Activated CD4-positive, alpha-beta T cell treated with anti-CD3 and anti-CD28 coated beads for 1 hour (primary cell): ENCODE data around the gene GCLC.
"Not testable (repeated sequence)": the region's sequence is repeated elsewhere in the genome, so short reads cannot be mapped to it uniquely, and the experiment has no call there.

Experiments
- DNase-seq: peaks from one replicate; pipeline ENCODE4 v3.0.0-alpha.2; 2020

GCLC gene

DNA sequence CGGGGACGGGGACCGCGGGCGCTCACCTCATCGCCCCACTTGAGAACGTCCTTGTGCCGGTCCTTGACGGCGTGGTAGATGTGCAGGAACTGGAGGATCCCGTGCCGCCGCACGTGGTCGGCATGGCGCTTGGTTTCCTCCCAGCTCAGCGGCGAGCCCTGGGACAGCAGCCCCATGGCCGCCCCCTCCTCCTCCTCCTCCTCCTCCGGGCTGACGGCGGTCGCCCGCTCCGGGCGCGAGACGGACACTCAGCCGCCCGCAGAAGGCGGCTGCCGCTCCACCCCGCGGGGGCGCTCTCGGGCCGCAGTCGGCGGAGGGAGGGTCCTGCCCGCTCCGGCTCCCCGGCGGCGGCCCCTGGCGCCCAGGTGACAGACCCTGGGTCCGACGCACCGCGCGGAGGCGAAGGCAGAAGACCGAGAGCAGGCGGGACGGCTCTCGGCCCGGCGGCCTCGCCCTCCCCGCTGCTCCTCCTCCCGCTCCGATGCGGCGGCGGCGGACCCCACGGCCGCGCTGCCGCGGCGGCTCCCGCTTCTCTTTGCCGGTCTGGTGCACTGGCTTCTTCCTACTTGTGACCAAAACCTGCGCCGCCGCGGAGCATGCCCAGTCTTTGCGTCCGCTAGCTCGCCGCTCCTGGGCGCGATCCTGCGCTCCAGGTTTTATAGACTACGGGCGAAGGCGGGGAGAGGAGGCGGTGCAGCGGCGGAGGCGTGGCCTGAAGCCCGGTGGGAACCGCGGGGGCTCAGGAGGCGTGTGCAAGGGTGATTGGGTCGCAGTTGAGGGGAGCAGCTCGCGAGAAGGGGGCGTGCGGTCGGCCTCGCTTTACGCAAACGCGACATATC lies at the start of gene GCLC:
GCLC (minus strand) TSS at position 632 of the 839 bp plus-strand sequence; CDS start at position 176, 456 bp downstream.
- peak; percentile 77 for DNase-seq

DNA sequence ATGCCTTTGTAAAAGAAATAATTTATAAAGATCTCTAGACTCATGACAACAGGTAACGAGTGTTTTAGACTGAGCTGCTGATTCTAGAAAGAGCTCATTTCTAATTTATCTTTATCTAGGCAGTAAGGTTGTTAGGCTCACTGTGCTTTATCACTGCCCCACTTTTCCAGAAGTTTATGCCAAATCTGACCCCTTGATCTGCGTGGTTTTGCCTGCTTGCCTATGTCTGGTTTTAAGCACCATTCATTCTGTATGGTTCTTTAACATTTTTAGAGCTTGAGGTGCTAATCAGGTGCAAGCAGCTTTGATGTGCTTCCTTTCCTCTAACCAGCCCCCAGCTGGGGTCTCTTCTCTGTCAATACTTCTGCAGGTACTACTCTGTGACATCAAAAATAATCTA lies 49.7 kb upstream of the GCLC start:
- no peak for DNase-seq

DNA sequence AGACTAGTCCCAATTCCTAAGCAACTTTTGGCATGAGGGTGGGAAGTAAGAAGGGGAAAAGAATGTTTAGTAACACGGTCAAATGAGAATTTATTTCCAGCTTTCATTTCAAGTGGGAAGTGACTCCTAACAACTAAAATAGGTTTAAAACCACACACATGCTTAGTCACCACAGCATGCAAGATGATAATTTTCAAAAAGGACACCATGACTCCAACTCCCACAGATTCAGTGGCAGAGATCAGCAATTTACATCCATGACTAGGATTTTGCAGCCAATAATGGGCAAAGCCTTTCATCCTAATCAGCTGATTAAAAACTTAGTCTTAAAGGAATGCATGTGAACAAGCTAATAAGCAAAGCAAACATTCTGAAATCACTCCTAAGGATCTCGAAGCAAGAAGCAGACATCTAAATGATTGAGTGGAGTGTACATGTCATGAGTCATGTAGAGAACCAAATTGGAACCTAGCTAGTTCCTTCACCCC lies 48.1 kb upstream of the GCLC start:
- DNase-seq: no peak

DNA sequence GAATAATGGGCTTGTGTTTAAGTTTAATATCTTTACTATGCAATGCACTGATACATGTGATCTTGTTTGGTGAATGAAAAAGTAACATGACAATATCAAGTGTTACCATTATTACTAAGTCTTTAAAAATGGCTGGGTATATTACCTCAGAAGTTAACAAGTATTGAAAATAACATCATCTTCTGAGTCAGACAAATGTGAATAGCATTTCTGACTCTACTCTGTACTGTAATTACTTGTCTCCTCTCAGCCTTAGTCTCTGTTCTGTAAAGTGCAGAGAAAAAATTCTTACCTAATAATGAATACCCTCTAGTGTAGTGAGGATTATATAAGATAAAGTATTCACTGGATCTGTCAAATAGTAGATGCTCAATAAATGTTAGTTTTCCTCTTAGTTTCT lies 47.0 kb upstream of the GCLC start:
- no peak for DNase-seq

DNA sequence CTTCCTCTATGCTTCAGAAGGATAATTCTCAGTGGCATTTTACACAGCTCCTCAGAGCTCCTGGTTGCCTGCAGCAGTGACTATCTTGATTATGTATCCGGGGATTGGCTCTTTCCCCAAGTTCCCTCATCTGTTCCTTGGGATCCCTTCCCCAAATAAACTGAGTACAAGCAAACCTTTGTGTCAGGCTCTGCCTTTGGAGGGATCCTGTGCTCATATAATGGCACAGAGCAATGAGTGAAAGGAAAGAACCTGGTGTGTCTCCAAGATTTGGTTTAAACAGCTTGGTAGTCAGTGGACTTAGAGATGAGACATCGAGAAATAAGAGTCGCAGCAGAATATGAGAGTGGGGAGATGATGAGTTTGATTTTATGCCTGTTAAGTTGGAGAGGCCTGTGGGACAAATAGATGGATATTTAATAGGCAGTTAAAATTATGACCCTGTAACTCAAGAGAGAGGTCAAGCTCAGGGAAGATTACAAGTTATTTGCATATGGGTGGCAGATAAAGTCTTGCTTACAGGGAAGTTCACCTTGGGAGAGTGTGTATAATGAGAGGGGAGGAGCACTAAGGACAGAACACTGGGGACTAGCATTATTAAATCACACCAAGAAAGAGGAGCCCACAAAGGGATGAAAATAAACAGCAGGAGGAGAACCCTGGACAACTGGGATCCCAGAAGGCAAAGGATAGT lies 44.1 kb upstream of the GCLC start:
- no peak for DNase-seq

DNA sequence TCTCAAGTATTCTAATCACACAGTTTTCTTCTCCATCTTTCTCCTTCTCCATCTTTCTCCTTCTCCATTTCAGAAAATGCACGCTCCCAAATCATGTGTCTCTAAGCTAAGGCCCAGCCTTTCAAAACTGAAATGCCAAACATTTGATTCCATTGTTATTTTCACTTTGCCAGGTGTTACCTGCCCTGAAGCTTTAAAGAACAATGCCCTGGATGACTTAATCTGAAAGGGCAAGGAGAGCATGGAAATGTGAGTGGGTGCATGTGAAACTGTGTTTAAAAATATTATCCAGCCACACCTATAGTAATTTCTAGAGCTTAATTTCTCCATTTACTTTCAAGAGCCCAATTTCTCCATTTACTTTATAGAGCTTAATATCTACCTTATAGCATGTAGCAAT lies 42.4 kb upstream of the GCLC start:
- DNase-seq: no peak

DNA sequence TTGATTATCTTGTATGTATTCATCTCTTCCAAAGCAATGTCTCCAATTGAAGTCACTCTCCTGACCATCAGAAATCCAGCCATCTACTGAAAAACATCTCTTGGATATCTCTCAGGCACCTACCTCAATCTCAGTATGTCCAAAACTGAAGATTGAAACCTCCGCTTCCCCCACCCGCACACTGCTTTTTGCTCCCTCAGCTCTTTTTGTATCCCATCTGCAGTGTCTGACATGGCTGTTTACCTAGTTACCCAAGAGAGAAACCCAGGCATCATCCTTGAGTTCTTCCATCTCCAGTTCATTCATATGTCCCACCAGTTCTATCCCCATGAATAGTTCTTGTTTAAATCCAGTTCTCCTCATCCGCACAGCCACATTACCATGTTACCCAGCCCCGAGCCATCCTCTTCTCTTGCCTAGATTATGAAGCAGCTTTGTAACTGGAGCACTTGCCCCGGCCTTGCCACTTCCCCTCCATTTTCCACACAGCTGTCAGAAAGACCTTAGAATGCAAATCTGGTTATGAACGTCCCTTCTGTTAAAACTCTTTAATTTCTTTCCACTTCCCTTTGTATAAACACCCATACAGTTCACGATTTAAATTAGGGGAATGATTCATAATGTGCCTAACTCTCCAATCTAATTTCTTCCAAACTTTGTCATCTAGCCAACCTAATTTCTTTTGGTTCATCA lies 40.5 kb upstream of the GCLC start:
- no peak for DNase-seq

DNA sequence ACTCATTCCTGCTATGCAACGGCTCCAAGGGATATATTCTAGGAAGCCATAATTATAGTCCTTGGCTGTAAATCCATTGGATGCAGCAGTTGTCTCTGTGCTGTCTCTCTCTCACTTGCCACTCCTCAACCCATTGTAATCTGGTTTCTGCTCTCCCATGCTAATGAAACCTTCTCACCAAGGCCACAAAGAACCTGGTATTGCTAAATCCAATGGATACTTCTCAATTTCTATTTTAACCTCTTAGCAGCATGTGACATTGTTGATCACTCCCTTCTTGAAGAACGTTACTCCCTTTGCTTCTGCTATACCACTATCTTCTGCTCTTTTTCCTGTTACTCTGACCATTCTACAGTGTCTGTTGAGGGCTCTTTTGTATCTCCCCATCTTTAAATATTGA lies 39.8 kb upstream of the GCLC start:
- no peak for DNase-seq

DNA sequence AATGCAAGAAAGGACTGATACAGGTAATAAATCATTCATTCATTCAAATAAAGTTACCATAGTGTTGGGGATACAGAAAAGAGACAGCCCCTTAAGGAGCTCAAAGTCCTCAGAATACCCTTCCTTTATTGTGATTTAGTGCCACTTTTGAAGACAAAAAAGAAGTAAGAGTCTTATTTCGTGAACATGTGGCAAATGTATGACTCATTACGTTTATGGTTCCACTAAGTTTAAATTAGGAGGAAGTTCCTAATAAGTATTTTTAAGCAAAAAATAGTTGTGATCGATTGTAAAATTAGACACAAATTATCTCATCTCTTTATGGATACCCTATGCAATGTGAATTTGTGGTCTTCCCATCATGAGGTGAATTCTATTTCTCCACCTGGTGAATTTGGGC lies 38.5 kb upstream of the GCLC start:
- DNase-seq: no peak

DNA sequence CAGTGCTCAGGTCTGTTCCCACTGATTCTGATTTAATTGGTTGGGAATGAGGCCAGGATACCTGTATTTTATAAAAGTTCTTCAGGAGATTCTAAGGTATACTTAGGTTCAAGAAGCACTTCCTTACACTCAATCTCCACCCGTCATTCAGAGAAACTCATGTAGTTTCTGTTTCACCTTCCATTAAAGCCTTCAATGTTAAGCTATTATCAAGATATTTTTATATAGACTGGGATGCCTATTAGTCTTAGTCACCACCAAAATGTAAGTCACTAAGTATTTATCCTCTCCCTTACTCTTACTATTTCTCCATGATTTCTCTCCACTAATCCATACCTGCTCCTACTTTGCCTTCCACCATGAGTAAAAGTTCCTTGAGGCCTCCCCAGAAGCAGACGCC lies 38.1 kb upstream of the GCLC start:
- DNase-seq: no peak

DNA sequence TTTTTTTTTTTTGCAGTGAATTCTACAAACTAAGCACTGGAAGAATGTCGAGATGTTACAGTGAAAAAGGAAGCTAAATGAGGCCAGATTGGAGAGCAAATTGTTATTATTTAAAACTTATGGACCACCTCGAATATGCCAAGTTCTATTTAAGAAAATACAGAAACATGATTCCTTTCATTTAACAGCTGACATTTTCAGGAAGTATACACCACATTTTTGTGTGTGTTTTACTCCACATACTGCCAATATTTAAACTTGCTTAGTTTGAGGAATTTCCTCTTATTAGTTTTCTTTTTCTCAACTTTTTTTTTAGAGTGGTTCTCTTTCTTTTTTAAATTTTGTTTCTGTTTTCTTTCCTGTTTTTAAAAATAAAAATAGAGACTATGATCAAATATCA lies 37.0 kb upstream of the GCLC start:
- no peak for DNase-seq

DNA sequence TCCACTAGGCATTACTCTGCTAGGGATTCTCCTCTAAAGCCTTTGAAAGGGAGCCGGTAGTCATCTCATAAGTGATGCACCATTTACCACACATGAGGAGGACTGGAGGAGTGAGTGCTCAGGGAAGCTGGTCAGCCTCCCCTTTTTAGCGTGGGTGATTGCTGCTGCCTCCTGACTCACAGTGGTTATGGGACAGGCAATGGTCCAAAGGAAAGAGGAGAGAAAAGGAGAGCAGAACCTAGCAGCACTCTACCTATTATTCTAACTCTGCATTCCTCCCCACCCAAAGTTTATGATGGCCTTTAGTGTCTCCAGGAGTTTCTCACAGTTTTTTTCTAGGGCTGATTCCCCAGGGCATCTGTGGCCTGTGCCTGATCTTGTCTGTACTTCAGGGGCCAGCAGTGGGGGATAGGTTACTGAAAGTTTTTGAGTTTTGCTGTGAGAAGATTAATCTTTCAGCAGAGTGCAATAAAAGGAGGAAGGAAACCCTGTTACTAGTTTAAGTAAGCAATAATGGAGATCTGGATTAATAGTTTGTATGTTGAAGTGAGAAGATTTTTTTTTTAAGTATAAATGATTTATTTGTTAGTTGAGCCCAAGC lies 36.4 kb upstream of the GCLC start:
- DNase-seq: no peak

DNA sequence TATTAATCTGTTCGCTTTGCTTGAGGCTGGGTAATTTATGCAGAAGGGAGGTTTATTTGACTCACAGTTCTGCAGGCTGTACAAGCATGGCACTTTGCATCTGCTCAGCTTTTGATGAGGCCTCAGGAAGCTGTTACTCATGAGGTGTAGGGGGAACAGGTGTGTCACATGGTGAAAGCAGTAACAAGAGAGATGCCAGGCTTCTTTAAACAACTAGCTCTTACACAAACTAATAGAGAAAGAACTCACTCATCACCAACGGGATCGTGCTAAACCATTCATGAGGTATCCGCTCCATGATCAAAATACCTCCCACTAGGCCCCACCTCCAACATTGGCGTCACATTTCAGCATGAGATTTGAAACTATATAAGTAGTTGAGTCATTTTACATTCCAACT lies 34.4 kb upstream of the GCLC start:
- no peak for DNase-seq

DNA sequence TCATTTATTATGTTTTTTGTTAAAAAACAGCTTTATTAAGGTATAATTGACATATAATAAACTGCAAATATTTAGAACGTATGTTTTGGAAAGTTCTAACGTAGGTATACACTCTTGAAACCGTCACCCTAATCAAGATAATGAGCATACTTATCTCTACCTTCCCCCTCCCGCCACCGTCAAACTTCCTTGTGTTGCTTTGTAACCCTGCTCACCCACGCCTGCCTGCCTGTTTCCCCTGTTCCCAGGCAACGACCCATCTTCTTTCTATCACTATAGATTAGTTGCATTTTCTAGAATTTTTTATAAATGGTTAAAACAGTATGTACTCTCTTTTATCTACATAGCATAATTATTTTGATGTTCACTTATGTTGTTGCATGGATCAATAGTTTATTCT lies 33.5 kb upstream of the GCLC start:
- no peak for DNase-seq

DNA sequence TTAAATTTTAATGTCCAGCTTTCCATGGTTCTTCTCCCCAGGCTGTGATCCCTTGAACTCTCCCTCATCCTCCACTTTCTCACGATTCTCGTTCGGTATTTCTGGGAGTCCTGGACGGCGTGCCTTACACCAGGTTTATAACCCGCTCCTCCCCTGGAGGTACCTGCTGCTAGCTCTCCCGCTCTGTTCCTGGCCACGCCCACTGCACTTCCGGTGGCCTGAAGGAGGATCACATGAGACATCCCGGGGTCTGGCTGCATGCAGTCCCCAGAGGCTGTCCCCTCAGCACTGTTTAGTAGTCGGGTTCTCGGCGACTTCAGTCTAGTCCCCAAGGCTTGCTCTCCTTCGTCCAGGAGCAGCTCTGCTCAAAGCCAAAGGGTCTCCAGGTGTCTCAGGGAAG lies 28.4 kb upstream of the GCLC start:
- DNase-seq: no peak

DNA sequence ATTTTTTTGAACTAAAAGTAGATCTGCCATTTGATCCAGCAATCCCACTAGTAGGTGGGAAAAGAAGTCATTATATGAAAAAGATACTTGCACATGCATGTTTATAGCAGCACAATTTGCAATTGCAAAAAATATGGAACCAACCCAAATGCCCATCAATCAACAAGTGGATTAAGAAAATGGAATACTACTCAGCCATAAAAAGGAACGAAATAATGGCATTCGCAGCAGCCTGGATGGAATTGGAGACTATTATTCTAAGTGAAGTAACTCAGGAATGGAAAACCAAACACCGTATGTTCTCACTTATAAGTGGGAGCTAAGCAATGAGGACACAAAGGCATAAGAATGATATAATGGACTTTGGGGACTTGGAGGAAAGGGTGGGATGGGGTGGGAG lies 27.5 kb upstream of the GCLC start:
- not testable (repeated sequence) for DNase-seq

DNA sequence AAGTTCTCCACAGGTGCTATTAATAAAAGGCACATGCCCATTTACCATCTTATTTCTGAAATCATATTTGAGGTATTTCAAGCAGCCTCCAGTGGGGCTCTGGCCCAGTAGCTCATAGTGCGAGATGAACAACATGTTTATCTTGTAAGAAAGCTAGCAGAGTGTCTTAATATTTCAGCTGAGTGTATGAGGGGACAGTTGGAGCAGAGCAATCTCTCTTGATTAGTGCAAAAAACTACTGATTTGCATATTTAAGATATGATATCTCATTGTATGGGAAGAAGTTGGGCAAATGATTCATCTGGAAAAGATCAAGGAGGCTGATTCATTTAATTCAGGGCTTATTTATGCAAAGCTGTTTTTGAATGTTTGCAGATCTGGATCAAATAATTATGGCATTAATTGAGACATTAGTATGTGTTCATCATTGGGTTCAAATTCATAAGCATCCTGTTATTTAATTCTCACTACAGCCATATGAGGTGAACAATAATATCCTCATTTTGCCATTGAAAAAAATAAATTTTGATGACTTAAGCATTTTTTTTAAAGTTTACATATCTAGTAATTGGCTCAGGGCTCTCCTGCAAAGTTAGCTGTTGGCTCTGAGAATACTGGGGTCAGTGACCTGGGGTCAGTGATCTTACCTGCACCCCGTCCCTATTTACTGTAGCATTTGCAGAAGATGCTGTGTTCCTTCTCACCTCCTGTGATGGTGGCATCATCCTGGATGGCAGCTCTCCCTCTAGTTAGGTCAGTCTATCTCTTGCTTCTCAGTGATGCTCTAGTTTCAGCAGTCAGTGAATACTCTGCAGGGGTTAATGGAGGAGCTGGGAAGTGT lies 24.1 kb upstream of the GCLC start:
- DNase-seq: no peak

DNA sequence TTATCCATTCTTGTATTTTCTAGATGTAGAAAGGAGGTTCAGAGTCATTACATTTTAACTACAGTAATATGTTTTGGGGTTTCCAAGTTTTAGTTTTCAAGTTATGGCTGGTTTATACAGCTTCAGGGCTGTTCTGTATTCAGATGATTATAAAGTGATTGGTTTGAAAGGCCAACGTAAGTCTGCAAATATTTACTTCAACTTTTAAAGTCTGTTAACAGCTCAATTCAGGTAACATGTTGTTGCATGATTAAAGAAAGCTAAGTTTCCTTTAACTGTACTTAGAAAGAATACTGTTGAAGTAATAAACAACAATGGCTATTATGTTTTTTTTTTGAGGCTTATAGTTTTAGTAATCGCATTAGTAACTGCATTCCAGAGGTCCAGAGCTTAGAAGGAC lies 22.8 kb upstream of the GCLC start:
- DNase-seq: no peak

DNA sequence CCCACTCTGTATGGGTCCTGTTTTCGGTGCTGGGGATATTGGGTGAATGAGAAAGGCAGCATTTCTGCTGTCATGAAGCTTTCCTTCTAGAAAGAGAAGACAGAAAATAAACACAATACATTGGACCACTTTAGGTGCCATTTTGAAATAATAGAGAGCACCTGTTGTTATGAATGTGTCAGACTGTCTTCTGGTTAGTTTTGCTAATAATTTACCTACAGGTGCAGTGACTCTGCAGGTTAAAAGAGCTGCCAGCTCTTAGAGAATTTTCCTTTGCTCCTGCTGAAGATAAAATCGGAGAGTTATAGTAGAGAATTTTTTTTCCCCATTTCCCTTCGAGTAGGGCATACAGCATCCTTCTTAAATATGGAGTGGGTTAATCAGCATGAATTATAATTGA lies 21.9 kb upstream of the GCLC start:
- DNase-seq: no peak

DNA sequence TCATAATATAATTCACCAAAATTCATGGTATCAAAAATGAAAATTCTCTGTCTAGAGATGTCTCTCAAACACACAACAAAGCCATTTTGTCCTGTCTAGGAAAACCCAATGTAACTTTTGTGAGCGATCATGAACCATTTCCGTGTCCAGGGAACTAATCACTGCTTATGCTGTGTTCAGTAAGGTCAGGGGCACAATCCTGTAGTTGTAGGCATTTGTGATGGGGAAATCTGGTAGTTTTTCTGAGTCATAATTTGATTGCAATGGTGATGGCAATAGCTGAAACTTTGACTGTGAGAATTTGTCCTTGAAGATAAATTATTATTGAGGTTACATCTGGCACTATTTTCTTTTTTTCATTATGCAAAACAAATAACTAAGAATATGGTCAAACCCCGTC lies 21.0 kb upstream of the GCLC start:
- no peak for DNase-seq

DNA sequence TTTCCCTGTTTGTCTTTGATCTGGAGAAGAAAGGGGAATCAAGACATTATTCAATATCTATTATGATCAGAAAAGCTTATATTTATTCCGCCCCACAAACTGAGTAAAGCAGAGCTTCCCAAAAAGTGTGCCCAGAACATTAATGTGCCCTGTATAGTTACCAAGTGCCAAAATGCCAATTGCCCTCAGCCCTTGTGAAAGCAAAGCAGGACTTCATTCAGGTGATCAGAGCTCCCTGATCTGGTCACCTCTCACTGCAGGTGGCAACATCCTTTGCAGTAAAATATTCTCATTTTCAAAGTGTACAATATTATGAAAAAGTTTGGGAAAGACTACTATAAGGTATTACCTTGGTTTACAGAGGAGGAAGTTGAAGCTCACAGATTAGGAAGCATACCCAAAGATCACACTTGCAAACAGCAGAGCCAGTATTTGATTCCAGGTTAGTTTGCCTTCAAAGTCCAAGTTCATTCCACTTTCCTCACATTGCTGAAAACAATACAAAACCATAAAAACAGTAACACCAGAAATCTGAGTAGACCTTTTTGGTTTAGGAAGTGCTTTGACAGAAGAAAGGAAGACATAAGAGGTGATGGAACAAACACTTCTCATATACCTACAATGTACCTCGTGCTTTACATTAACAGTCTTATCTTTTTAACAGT lies 19.6 kb upstream of the GCLC start:
- no peak for DNase-seq
